Loucy (cell line): ENCODE measurements around the gene RALB.

Experiments
- H2AFZ ChIP-seq: fragments of 200-600 bp; sonication (generic); 2 replicates; pipeline ENCODE4 v1.6.0; 2016; ENCODE audit warnings: antibody characterized with exemption, mild to moderate bottlenecking, low read length, moderate library complexity
- H3F3A ChIP-seq: fragments of 200-600 bp; 2 replicates; pipeline ENCODE4 v1.6.0; 2016; ENCODE audit warnings: antibody characterized with exemption, low read depth, mild to moderate bottlenecking
- H3K27me3 ChIP-seq: fragments of 200-600 bp; sonication (generic); 2 replicates; pipeline ENCODE4 v1.6.1; 2014; ENCODE audit warnings: low read length, mild to moderate bottlenecking; ENCODE audit not compliant: insufficient read depth, poor library complexity, severe bottlenecking
- H3K36me3 ChIP-seq: fragments of 200-600 bp; sonication (generic); 2 replicates; pipeline ENCODE4 v1.6.1; 2016; ENCODE audit warnings: low read length; ENCODE audit not compliant: insufficient read depth
- H3K4me1 ChIP-seq: fragments of 200-600 bp; sonication (generic); 2 replicates; pipeline ENCODE4 v1.5.1; 2014; ENCODE audit warnings: low read length, mild to moderate bottlenecking; ENCODE audit not compliant: insufficient read depth, poor library complexity, severe bottlenecking
- H3K4me2 ChIP-seq: fragments of 200-600 bp; sonication (generic); 2 replicates; pipeline ENCODE4 v1.6.0; 2014; ENCODE audit warnings: antibody characterized with exemption, low read length, low read depth, mild to moderate bottlenecking; ENCODE audit not compliant: poor library complexity, severe bottlenecking
- H3K4me3 ChIP-seq: fragments of 200-600 bp; sonication (generic); 2 replicates; pipeline ENCODE4 v1.5.1; 2014; ENCODE audit warnings: low read length, mild to moderate bottlenecking, mixed read lengths; ENCODE audit not compliant: poor library complexity, severe bottlenecking
- H3K79me2 ChIP-seq: fragments of 200-600 bp; sonication (generic); 2 replicates; pipeline ENCODE4 v1.6.1; 2014; ENCODE audit warnings: low read length; ENCODE audit not compliant: insufficient read depth
- H3K9ac ChIP-seq: fragments of 200-600 bp; sonication (generic); 2 replicates; pipeline ENCODE4 v1.6.0; 2014; ENCODE audit warnings: mild to moderate bottlenecking, low read depth, low read length, moderate library complexity; ENCODE audit not compliant: poor library complexity, severe bottlenecking
- H3K9me2 ChIP-seq: fragments of 200-600 bp; sonication (generic); replicated peaks from 2 replicates; pipeline ENCODE4 v1.6.1; 2016; ENCODE audit warnings: low read depth, low read length, mixed read lengths
- H3K9me3 ChIP-seq: fragments of 200-600 bp; sonication (generic); 2 replicates; pipeline ENCODE4 v1.6.1; 2014; ENCODE audit warnings: mild to moderate bottlenecking, antibody characterized with exemption, low read length, low read depth; ENCODE audit not compliant: insufficient read depth
- H4K20me1 ChIP-seq: fragments of 200-600 bp; sonication (generic); 2 replicates; pipeline ENCODE4 v1.6.0; 2014; ENCODE audit warnings: antibody characterized with exemption, low read length, mild to moderate bottlenecking; ENCODE audit not compliant: insufficient read depth, poor library complexity, severe bottlenecking
- CTCF ChIP-seq: fragments of 200-600 bp; sonication (generic); conservative IDR thresholded peaks from 2 replicates; pipeline ENCODE4 v1.5.1; 2014; ENCODE audit warnings: mild to moderate bottlenecking, antibody characterized with exemption, low read length
- EZH2phosphoT487 ChIP-seq: fragments of 200-600 bp; IDR thresholded peaks from 2 replicates; pipeline ENCODE4 v1.6.1; 2018; ENCODE audit warnings: antibody characterized with exemption, mild to moderate bottlenecking, moderate library complexity, borderline replicate concordance

Gene RALB

GRCh38 chr2:120272763-120273481, 20.3 kb downstream of the RALB start:
- H3K4me3 ChIP-seq: no peak overlapping the region
- H4K20me1 ChIP-seq: no peaks in the 10 kb centered on the region
- H3K9ac ChIP-seq: no peak overlapping the region
- no peaks in the 10 kb centered on the region; the same call in 1 of the 2 replicates for H3K9me3 ChIP-seq
- H3K4me1 ChIP-seq: no peaks in the 10 kb centered on the region
- no peaks in the 10 kb centered on the region for H3K9me2 ChIP-seq
- no peak overlapping the region for H3K4me2 ChIP-seq
- no peaks in the 10 kb centered on the region for H3F3A ChIP-seq
- no peak overlapping the region for H2AFZ ChIP-seq
- TF ChIP-seq CTCF: no peak
- no peak for TF ChIP-seq EZH2phosphoT487
- H3K27me3 ChIP-seq: no peaks in the 10 kb centered on the region
- peaks cover 24% of the 10 kb centered on the region for H3K79me2 ChIP-seq
- no peaks in the 10 kb centered on the region for H3K36me3 ChIP-seq

- Histone ChIP-seq H3F3A (no peaks in the 10 kb centered on the region), H3K36me3 (peaks cover 16% of the 10 kb centered on the region; the same call in 1 of the 2 replicates), H3K4me3 (no peak overlapping the region), H3K9me3 (no peaks in the 10 kb centered on the region; the same call in 1 of the 2 replicates), H4K20me1 (no peaks in the 10 kb centered on the region), H3K9me2 (no peaks in the 10 kb centered on the region), H3K9ac (no peak overlapping the region), H3K27me3 (no peaks in the 10 kb centered on the region), H3K4me1 (no peaks in the 10 kb centered on the region), H3K4me2 (no peak overlapping the region), H3K79me2 (peaks cover 24% of the 10 kb centered on the region), H2AFZ (no peak overlapping the region)
- TF ChIP-seq EZH2phosphoT487 (no peak), CTCF (no peak)
These were observed 23.2 kb downstream of the RALB start for GRCh38 chr2:120275617-120276400.

- no peak overlapping the region for H2AFZ ChIP-seq
- H3K27me3 ChIP-seq: no peaks in the 10 kb centered on the region
- TF ChIP-seq CTCF (no peak), EZH2phosphoT487 (no peak)
- peaks cover 16% of the 10 kb centered on the region for H3K79me2 ChIP-seq
- no peak overlapping the region for H3K4me3 ChIP-seq
- H3K9me3 ChIP-seq: no peaks in the 10 kb centered on the region; the same call in 1 of the 2 replicates
- H3F3A ChIP-seq: no peaks in the 10 kb centered on the region
- H3K36me3 ChIP-seq: peaks cover 19% of the 10 kb centered on the region; the same call in 1 of the 2 replicates
- H3K9ac ChIP-seq: no peak overlapping the region
- H3K4me1 ChIP-seq: no peaks in the 10 kb centered on the region
- H4K20me1 ChIP-seq: no peaks in the 10 kb centered on the region
- no peak overlapping the region for H3K4me2 ChIP-seq
- H3K9me2 ChIP-seq: no peaks in the 10 kb centered on the region
These were observed 25.0 kb downstream of the RALB start for GRCh38 chr2:120277505-120278205.
